ENCODE measurements around the gene SOX6. TPM values are rescaled to one million over a fixed set of nuclear protein-coding genes. Genes with fewer than 3 reads are reported as not detected.

SOX6 gene
- total and polyA plus RNA-seq, 2 of the 13 experiments (the other 11 are each of a cell fraction or from before 2014, with no cell fraction given): 2.6 to 11.2 TPM

DNA sequence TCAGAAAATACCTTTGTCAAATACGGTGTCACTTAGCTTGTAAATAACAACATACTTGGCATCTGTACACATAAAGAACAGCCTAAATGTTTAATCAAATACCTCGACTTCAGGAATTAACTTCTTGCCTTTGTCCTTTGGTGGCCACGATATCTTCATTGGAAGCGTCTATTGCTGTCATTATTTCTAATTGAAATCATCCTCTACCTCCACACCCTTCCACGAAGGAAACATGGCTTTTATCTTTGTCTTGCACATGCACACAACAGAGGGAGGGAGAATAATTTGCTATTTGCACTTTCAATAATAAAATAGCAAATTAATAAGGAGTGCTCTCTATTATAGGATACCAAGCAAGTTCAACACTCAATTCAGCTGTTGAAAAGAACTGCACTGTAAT is 25.8 kb upstream of the SOX6 start:
- intact Hi-C loops (cut with micrococcal nuclease; ENCODE audit: unreplicated experiment) (no loop called here), in situ Hi-C loops (cut with HindIII; ENCODE audit: extremely low pct_ligation_motif_present, low pct_unique_long_range_greater_than_20kb) (no loop called here)
- no peaks in the 10 kb centered on the region for H3K79me2 ChIP-seq (ENCODE audit: insufficient read depth, low read length)
- no peak overlapping the region for H3K4me3 ChIP-seq (replicated peaks in 1 of 3; ENCODE audit: insufficient read depth in 1 of 3, low read depth in 2 of 3, low read length in 3 of 3)
- 20% methylated on average over 5 of the region's 5 CpGs for WGBS (ENCODE audit: low lambda C conversion rate)
- FAIRE-seq: no peak
- ChIA-PET CTCF (ENCODE audit: low intra/inter-chr PET ratio, low total read pairs) (no interaction called here), POLR2A (no interaction called here)
- BruUV-seq (replicated peaks): no TSS peak
- H2AFZ ChIP-seq (ENCODE audit: low read length): no peak overlapping the region
- ATAC-seq: no peak
- no peak overlapping the region for H3K4me2 ChIP-seq (ENCODE audit: low read depth, low read length)
- DNase-seq (ENCODE audit: low spot score): no peak
- no peaks in the 10 kb centered on the region for H3K9me3 ChIP-seq (ENCODE audit: low read length)
- no peaks in the 10 kb centered on the region for H4K20me1 ChIP-seq (ENCODE audit: insufficient read depth, low read length)
- no peak overlapping the region for H3K27ac ChIP-seq (ENCODE audit: extremely low read length, insufficient read depth, low read length)
- no peak for TF ChIP-seq ZNF766 (CRISPR knock-in tag; IDR thresholded peaks at IDR 0.05; ENCODE audit: borderline replicate concordance)
- H3K27me3 ChIP-seq (ENCODE audit: control insufficient read depth in 1 of 2, insufficient read depth in 2 of 2, low read length in 2 of 2): no peaks in the 10 kb centered on the region
- no peaks in the 10 kb centered on the region for H3K36me3 ChIP-seq (replicated peaks in 1 of 2; ENCODE audit: control insufficient read depth in 1 of 2, insufficient read depth in 2 of 2, low read length in 2 of 2)
- H3K4me1 ChIP-seq (ENCODE audit: insufficient read depth, low read length): no peaks in the 10 kb centered on the region
- H3K9ac ChIP-seq (ENCODE audit: insufficient read depth, low read depth, low read length): no peak overlapping the region

GRCh38 chr11:16380941-16381568 is 24.7 kb upstream of the SOX6 start:
- ChIA-PET CTCF (ENCODE audit: low intra/inter-chr PET ratio, low total read pairs) (no interaction called here), POLR2A (no interaction called here)
- Histone ChIP-seq H3K27me3 (ENCODE audit: control insufficient read depth in 1 of 2, insufficient read depth in 2 of 2, low read length in 2 of 2) (no peaks in the 10 kb centered on the region), H3K27ac (ENCODE audit: extremely low read length, insufficient read depth, low read length) (no peak overlapping the region), H3K9ac (ENCODE audit: insufficient read depth, low read depth, low read length) (no peak overlapping the region), H3K4me2 (ENCODE audit: low read depth, low read length) (no peak overlapping the region), H2AFZ (ENCODE audit: low read length) (no peak overlapping the region), H3K79me2 (ENCODE audit: insufficient read depth, low read length) (no peaks in the 10 kb centered on the region), H3K9me3 (ENCODE audit: low read length) (no peaks in the 10 kb centered on the region), H3K36me3 (replicated peaks in 1 of 2; ENCODE audit: control insufficient read depth in 1 of 2, insufficient read depth in 2 of 2, low read length in 2 of 2) (no peaks in the 10 kb centered on the region), H3K4me3 (replicated peaks in 1 of 3; ENCODE audit: insufficient read depth in 1 of 3, low read depth in 2 of 3, low read length in 3 of 3) (no peak overlapping the region), H4K20me1 (ENCODE audit: insufficient read depth, low read length) (no peaks in the 10 kb centered on the region), H3K4me1 (ENCODE audit: insufficient read depth, low read length) (no peaks in the 10 kb centered on the region)
- ATAC-seq: no peak
- in situ Hi-C loops (cut with HindIII; ENCODE audit: extremely low pct_ligation_motif_present, low pct_unique_long_range_greater_than_20kb) (no loop called here), intact Hi-C loops (cut with micrococcal nuclease; ENCODE audit: unreplicated experiment) (no loop called here)
- BruUV-seq (replicated peaks): no TSS peak
- no peak for DNase-seq (ENCODE audit: low spot score)
- FAIRE-seq: no peak
- TF ChIP-seq RFX1 (IDR thresholded peaks at IDR 0.05) (no peak), ZNF34 (CRISPR knock-in tag; IDR thresholded peaks at IDR 0.05; ENCODE audit: borderline replicate concordance) (no peak), SRSF9 (IDR thresholded peaks at IDR 0.05; ENCODE audit: borderline replicate concordance, insufficient read depth, low read depth, low read length, poor library complexity, severe bottlenecking) (no peak), HMG20A (CRISPR knock-in tag; IDR thresholded peaks at IDR 0.05; ENCODE audit: borderline replicate concordance) (no peak), PTBP1 (IDR thresholded peaks at IDR 0.05; ENCODE audit: low read depth, low read length, poor library complexity, severe bottlenecking) (no peak), RXRA (CRISPR knock-in tag; IDR thresholded peaks at IDR 0.05) (no peak), SALL1 (CRISPR knock-in tag; IDR thresholded peaks at IDR 0.05) (no peak), MBD4 (IDR thresholded peaks at IDR 0.05; ENCODE audit: borderline replicate concordance, low read length) (no peak), SYNCRIP (IDR thresholded peaks at IDR 0.05; ENCODE audit: insufficient read depth, low read depth, low read length) (no peak), NKX3-1 (CRISPR knock-in tag; IDR thresholded peaks at IDR 0.05) (no peak), KAT8 (CRISPR knock-in tag; IDR thresholded peaks at IDR 0.05) (no peak), SALL2 (CRISPR knock-in tag; IDR thresholded peaks at IDR 0.05) (no peak), POLR2AphosphoS5 (IDR thresholded peaks at IDR 0.05; ENCODE audit: low read depth, low read length) (no peak), U2AF1 (optimal IDR thresholded peaks at IDR 0.05; ENCODE audit: low read depth, low read length) (no peak), NR0B2 (CRISPR knock-in tag; IDR thresholded peaks at IDR 0.05) (no peak)
- TF ChIP-seq, protein P1, sequence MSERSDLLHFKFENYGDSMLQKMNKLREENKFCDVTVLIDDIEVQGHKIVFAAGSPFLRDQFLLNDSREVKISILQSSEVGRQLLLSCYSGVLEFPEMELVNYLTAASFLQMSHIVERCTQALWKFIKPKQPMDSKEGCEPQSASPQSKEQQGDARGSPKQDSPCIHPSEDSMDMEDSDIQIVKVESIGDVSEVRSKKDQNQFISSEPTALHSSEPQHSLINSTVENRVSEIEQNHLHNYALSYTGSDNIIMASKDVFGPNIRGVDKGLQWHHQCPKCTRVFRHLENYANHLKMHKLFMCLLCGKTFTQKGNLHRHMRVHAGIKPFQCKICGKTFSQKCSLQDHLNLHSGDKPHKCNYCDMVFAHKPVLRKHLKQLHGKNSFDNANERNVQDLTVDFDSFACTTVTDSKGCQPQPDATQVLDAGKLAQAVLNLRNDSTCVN (CRISPR knock-in tag; IDR thresholded peaks at IDR 0.05; ENCODE audit: borderline replicate concordance): no peak
- TF ChIP-seq, protein P2, sequence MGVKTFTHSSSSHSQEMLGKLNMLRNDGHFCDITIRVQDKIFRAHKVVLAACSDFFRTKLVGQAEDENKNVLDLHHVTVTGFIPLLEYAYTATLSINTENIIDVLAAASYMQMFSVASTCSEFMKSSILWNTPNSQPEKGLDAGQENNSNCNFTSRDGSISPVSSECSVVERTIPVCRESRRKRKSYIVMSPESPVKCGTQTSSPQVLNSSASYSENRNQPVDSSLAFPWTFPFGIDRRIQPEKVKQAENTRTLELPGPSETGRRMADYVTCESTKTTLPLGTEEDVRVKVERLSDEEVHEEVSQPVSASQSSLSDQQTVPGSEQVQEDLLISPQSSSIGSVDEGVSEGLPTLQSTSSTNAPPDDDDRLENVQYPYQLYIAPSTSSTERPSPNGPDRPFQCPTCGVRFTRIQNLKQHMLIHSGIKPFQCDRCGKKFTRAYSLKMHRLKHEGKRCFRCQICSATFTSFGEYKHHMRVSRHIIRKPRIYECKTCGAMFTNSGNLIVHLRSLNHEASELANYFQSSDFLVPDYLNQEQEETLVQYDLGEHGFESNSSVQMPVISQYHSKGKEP (CRISPR knock-in tag; IDR thresholded peaks at IDR 0.05): no peak
